Endothelial cell of umbilical vein (primary cell): Measurements from ENCODE around the gene ELMO1.

Source experiments
- EZH2 ChIP-seq: IDR thresholded peaks from 2 replicates; pipeline ENCODE4 v1.6.1; 2012; ENCODE audit warnings: borderline replicate concordance, low read depth, mild to moderate bottlenecking, moderate library complexity, low read length, inconsistent platforms; ENCODE audit not compliant: severe bottlenecking
- FOS ChIP-seq: IDR thresholded peaks from 2 replicates; pipeline ENCODE4 v1.6.1; 2011; ENCODE audit warnings: mild to moderate bottlenecking, low read length, moderate library complexity, borderline replicate concordance; ENCODE audit not compliant: insufficient read depth
- GATA2 ChIP-seq: IDR thresholded peaks from 2 replicates; pipeline ENCODE4 v1.7.0; 2011; ENCODE audit warnings: low read depth, mild to moderate bottlenecking, moderate library complexity, mixed read lengths, low read length; ENCODE audit not compliant: insufficient read length, insufficient read depth
- JUN ChIP-seq: IDR thresholded peaks from 2 replicates; pipeline ENCODE4 v1.6.1; 2011; ENCODE audit warnings: borderline replicate concordance, low read depth; ENCODE audit not compliant: insufficient read length, insufficient read depth
- MYC ChIP-seq: IDR thresholded peaks from one replicate; pipeline ENCODE4 v1.6.1; 2011; ENCODE audit warnings: mild to moderate bottlenecking, low read depth, low read length
- POLR2A ChIP-seq: IDR thresholded peaks from 2 replicates; pipeline ENCODE4 v1.6.1; 2012; ENCODE audit warnings: low read depth, mild to moderate bottlenecking, control low read depth, low read length
- POLR2AphosphoS5 ChIP-seq: IDR thresholded peaks from 2 replicates; pipeline ENCODE4 v1.6.1; 2012; ENCODE audit warnings: low read depth, mild to moderate bottlenecking, control low read depth, low read length, moderate library complexity; ENCODE audit not compliant: insufficient read depth
- TF ChIP-seq, protein P1 (sequence below), 2 donors: IDR thresholded peaks; 1 replicate in 1 of 2; 2 replicates in 1 of 2; pipeline ENCODE4 v1.5.1; 2011; ENCODE audit warnings: low read length in 2 of 2, mild to moderate bottlenecking in 2 of 2, moderate library complexity in 2 of 2, control low read depth in 1 of 2, inconsistent platforms in 1 of 2, low read depth in 1 of 2; ENCODE audit not compliant: insufficient read depth in 1 of 2; ENCODE audit errors: extremely low read depth in 1 of 2

GRCh38 chr7:37081436-37081835 is 367.2 kb downstream of the ELMO1 start:
- no peak for TF ChIP-seq EZH2
- no peak for TF ChIP-seq POLR2A
- TF ChIP-seq, protein P1, sequence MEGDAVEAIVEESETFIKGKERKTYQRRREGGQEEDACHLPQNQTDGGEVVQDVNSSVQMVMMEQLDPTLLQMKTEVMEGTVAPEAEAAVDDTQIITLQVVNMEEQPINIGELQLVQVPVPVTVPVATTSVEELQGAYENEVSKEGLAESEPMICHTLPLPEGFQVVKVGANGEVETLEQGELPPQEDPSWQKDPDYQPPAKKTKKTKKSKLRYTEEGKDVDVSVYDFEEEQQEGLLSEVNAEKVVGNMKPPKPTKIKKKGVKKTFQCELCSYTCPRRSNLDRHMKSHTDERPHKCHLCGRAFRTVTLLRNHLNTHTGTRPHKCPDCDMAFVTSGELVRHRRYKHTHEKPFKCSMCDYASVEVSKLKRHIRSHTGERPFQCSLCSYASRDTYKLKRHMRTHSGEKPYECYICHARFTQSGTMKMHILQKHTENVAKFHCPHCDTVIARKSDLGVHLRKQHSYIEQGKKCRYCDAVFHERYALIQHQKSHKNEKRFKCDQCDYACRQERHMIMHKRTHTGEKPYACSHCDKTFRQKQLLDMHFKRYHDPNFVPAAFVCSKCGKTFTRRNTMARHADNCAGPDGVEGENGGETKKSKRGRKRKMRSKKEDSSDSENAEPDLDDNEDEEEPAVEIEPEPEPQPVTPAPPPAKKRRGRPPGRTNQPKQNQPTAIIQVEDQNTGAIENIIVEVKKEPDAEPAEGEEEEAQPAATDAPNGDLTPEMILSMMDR (IDR thresholded peaks at IDR 0.05; ENCODE audit: extremely low read depth in 1 of 2, insufficient read depth in 1 of 2, low read depth in 1 of 2, low read length in 2 of 2): no peak
- no peak for TF ChIP-seq JUN
- TF ChIP-seq MYC: no peak
- TF ChIP-seq POLR2AphosphoS5: no peak
- TF ChIP-seq GATA2: no peak
- no peak for TF ChIP-seq FOS
